Measurements from ENCODE around the gene CLEC16A.

CLEC16A gene

GRCh38 chr16:11160676-11161115 is 216.3 kb downstream of the CLEC16A start:
- DNase-seq (ENCODE audit: low read depth in 2 of 2), result no peak

GRCh38 chr16:11161439-11161838 is 217.1 kb downstream of the CLEC16A start:
- no peak for DNase-seq (ENCODE audit: low read depth in 2 of 2)

GRCh38 chr16:11161974-11162373 is 217.6 kb downstream of the CLEC16A start:
- no peak for DNase-seq (ENCODE audit: low read depth in 2 of 2)

GRCh38 chr16:11162586-11163268 is 218.4 kb downstream of the CLEC16A start:
- no peak for DNase-seq (ENCODE audit: low read depth in 2 of 2)

DNA sequence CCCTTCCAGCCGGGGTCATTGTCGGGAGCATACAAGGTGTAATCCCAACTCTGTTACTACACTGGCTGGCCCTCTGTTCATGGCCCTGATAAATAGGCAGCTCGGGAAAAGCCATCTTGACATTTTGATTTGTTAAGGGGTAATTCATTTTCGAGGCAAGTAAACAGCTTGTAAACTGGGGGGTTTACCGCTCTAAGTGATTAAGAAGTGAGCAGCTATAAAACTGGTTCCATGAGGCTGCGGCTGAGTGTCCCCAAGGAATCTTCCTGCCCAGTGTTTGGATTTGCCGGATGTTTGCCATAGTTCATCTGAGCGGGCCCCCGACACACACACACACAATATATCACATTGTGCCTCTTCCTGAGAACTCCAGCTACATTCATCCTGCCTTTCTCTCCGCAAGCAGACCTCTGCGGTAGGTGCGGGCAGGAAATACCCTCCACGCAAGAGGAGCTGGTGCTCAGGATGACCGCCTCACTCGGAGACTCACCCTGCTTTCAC is 219.4 kb downstream of the CLEC16A start:
- no peak for DNase-seq (ENCODE audit: low read depth in 2 of 2)

DNA sequence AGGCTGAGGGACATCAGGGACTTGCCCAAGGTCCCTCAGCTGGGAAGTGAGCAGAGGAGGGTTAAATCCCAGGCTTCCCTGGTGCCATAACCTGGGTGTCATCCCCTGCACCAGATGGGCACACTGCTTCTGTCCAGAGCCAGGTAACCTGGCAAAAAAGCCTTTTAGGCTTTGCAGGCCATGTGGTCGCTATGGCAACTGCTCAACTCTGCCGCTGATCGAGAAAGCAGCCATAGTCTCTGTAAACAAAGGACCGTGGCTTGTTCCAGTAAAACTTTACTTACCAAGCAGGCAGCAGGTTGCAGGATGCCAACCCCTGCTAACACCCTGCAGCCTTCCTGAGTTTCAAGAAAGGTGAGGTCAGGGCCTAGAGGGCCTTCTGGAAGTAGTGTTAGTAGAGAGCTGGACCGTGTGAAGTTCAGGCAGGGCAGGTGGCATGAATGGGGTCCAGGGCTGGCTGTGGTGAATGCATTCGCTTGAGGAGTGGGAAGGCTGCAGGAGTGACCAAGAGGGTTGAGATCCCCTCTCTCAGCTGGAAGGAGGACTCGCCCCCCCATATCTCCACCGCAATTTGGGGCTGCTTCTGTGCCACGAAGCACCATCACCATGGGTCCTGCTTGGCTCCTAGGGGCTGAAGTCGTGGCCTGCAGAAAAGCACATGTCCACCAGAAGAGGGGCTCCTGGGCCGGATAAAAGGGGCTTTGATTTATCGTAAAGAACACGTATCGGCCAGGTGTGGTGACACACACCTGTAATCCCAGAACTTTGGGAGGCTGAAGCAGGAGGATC is 220.3 kb downstream of the CLEC16A start:
- DNase-seq (ENCODE audit: low read depth in 2 of 2), result no peak

DNA sequence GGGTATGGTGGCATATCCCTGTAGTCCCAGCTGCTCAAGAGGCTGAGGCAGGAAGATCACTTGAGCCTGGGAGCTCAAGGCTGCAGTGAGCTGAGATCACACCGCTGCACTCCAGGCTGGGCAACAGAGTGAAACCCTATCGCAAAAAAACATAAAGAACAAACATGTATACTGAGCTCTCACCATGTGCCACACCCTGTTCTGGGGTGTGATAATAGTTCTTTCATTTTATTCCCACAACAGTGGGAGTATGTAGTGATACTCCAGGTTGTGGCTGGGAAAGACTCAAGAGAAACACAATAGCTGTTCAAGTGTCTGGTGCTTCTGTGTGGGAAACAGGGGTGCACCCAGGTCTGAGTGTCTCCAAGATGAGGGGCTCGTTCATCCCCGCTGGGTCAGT is 221.0 kb downstream of the CLEC16A start:
- DNase-seq (ENCODE audit: low read depth in 2 of 2), result no peak

DNA sequence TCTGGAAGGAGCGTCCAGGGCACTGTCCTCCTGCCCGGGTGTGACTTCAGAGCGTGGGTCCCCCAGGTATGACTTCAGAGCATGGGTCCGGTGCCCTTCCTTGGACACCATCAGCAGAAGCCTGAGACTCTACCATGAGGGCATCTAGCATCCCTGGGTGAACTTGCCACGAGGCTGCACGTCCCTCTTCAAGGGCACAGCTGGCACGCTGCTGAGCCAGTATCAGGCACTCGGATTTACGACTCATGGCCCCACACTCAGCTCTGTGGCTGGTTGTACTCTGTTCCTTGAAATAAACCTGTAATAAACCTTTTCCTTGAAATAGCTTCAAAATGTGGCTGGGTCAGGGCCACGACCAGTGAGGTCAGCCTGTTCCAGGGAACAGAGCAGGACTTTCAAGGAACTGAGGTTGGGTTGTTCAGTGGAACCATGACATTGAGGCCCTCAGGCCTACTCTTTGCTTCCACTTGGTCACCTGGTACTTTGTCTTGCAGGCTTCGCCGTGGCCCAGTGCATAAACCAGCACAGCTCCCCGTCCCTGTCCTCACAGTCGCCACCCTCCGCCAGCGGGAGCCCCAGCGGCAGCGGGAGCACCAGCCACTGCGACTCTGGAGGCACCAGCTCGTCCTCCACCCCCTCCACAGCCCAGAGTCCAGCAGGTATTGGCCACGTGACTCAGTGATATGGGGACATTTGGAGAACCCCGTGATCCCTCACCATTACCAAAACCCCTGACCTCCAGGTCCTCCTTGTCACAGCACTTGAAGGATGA is 221.7 kb downstream of the CLEC16A start:
- DNase-seq (ENCODE audit: low read depth in 2 of 2), result no peak

DNA sequence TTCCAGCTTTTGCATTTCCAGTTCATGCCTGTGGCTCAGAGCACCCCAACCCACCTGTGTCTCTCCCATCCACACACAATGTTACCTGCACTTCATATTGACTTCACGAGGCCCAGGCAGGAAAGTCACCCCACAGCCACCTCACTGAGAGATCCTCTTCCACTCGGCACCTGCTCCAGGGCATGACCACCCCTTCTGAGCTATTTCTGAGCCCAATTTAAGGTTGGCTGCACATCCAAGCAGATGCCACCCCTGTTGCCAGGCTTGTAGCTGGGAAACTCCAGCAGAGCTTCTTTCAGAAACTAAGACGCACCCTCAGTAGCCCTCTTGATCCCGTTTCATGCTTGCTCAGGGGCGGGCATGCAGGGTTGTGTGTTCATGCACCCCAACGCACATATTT is 223.2 kb downstream of the CLEC16A start:
- DNase-seq (ENCODE audit: low read depth in 2 of 2), result no peak

GRCh38 chr16:11168386-11169051 is 224.2 kb downstream of the CLEC16A start:
- DNase-seq (ENCODE audit: low read depth in 2 of 2), result no peak

DNA sequence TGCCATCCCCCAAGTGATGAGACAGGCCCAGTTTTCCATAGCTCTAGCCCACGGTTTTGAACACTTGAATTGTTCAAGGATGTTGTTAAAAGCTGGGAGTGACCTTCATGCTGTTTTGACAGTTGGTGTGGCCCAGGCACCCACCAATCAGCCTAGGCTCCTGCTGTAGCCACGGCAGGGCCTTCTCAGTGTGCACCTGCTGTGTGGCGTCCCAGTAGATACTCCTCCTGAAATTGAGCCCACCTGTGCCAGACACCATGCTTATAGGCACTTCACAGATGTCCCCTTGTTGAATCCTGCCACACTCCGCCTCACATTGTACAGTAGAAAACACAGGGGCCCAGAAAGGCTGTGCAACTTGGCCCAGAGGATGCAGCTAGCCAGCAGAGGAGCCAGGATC is 225.3 kb downstream of the CLEC16A start:
- no peak for DNase-seq (ENCODE audit: low read depth in 2 of 2)

DNA sequence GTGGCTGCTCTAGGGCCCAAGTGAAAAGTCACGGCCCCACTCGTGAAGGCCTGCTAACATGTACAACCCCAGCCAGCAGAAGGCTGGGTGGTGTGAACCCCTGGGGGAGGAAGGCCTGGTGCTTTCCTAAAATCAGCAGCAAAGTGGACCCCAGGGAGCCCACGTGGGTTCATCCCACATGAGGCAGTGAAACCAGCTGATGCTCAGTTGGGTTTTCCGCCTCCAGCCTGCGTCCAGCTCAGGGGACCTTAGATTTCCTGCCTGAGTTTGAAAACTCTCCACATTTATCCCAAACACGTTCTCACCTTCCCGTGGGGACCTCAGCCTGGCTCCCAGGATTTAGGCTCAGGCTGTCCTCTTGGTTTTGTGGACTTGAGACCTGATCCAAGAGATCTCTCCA is 225.8 kb downstream of the CLEC16A start:
- DNase-seq (ENCODE audit: low read depth in 2 of 2), result no peak

DNA sequence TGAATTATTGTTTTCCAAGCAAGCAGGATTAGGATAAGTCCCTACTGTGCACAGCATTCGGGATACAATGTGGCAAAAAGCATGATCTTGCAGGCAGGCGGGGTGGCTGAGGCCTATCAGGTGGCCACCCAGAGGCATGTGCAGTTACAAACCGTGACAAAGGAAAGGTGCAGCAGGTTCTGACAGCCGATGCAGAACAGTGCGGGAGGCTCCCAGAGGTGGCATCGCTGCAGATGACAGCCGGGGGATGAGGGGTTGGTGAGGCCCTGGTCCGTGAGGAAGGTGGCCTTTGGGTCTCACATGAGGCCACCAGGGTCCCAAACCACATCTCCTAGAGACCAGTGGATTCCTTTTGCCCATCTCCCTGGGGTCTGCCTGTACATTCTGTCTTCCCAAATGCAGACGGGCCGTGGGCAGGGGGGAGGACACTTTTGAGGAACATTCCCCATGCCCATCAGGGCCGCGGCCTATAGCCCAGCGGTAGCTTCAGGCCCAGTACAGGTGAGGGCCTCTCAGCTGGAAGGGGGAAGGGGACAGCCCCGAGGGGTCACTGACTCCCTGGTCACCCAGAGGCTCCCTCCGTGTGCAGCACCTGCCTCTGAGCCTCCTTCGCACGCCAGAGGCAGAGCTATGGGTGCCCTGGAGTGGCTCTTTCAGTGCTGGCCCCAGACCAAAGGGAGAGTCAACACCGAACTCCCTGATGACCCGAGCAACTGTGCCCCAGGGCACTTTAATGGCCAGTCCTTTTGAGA is 226.5 kb downstream of the CLEC16A start:
- DNase-seq (ENCODE audit: low read depth in 2 of 2), result no peak

DNA sequence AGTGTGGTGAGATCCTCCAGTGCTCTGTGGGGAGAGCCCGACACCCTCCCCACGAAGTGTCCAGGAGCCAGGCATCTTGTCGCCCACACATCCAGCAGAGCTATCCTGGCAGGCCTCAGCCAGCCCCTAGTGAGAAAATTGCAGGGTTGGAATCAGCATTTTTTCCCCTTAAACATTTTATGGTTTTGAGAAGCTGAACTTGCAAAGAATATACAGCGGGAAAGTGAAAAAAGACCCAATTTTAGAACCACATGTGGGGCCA is 227.0 kb downstream of the CLEC16A start:
- DNase-seq (ENCODE audit: low read depth in 2 of 2), result no peak

GRCh38 chr16:11171757-11172299 is 227.5 kb downstream of the CLEC16A start:
- DNase-seq (ENCODE audit: low read depth in 2 of 2), result no peak

DNA sequence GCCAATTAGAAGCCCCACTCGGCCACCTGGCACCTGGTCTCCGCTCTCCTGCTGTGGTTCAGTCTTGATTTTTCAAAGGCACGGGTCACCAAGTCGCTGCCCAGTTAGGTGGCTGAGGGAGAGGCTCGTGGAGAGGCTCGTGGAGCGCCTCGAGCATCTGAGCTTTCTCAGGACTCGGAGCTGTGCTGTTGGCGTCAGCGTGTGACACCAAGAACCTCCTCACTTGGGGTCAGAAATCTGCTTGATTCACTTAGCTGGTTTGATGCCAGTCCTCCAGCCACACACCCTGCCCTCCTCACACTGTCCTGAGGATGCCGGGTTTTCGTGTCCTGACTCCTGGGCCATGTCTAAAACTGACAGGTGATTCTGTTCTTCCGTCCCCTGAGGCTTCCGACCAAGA is 229.1 kb downstream of the CLEC16A start:
- no peak for DNase-seq (ENCODE audit: low read depth in 2 of 2)

DNA sequence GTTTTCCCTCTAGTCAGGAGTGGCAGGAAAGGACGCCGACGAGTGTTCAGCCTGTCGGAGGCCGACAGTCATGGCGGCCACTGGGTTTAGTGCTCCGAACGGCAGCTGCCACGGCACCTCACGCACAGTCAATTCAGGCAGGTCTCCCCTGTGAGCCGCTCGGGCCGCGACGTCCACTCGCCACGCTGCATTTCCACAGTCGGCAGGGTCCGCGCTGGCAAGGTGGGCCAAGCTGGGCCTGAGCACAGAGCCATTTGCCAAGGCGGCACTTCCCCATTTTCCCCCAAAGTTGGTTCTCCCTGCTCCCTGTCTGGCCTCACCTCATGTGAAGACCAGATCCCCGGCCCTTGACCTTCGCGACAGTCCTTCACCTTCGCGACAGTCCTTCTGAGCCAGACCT is 229.8 kb downstream of the CLEC16A start:
- no peak for DNase-seq (ENCODE audit: low read depth in 2 of 2)

DNA sequence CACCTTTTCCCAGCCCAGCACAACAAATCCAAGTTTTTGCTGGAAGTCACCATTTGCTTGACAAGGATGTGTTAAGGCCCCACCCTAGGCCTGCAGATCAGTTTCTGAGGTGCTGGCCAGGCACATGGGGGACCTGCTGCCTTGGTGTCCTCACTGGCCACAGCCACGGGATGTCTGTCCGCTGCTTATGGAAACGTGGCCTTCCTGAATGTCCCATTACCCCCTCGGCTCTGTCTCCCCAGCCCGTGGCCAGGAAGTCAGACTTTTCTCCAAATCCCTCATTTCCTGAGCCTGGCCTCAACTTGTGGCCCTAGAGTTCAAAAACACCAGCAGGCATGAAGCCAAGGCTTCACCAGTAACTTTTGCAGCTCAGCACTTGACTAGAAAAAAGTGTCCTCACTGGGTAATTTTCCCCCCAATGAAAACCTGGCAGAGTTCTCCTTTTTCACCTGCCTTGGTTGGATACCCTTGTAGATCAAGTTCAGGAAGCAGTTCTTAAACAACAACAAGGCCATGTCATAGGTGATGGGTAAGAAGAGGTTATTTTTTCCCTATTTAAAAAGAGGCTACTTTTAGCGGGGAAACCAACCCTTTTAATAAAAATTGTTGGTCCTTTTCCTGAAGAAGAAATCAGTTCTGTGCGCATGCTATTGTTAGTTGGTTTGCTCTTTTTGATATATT is 230.9 kb downstream of the CLEC16A start:
- no peak for DNase-seq (ENCODE audit: low read depth in 2 of 2)

GRCh38 chr16:11175787-11176341 is 231.5 kb downstream of the CLEC16A start:
- peak; percentile 39 to 51 for DNase-seq (ENCODE audit: low read depth in 2 of 2)

- no peak for DNase-seq (ENCODE audit: low read depth in 2 of 2)
Measured at GRCh38 chr16:11177578-11178160, 233.3 kb downstream of the CLEC16A start.

All from stimulated activated CD8-positive, alpha-beta memory T cell treated with anti-CD3 and anti-CD28 coated beads, Interleukin-2, amount 100 ng/mL, for 48 hours (primary cell).